Superior temporal gyrus (tissue), 1 donor: ENCODE results near the gene GSG1L.
A peak's percentile ranks its signal among the peaks of the same experiment; 100 is the strongest.
"Not testable (repeated sequence)": the region's sequence is repeated elsewhere in the genome, so short reads cannot be mapped to it uniquely, and the experiment has no call there.

ENCODE experiments used
- DNase-seq: peaks from one replicate; pipeline ENCODE4 v3.0.0-alpha.2; 2016; ENCODE audit errors: extremely low spot score

GSG1L gene

GRCh38 chr16:27950206-27950887 lies 113.2 kb downstream of the GSG1L start:
- no peak for DNase-seq

DNA sequence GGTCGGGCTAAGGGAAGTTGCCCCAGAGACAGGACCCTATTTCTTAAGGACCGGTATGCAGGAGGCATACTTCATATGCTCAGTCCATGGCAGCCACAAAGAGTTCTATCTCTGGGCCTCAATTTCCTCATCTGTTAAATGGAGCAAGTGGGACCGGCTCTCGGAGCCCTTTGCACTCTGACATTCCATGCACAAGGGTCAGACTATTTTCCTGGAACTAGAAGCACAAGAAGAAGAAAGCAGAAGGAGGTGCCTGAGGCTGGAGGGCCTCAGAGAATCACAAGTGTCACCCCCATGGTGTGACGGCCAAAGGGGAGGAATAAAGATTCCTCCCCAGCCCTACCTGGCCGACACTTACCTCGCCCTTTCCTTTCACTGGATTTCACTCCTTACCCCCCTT lies 115.8 kb downstream of the GSG1L start:
- DNase-seq: no peak

- no peak for DNase-seq
Observed at GRCh38 chr16:27945233-27945973, 118.1 kb downstream of the GSG1L start.

GRCh38 chr16:27943766-27944165 lies 119.7 kb downstream of the GSG1L start:
- no peak for DNase-seq

- not testable (repeated sequence) for DNase-seq
Observed at GRCh38 chr16:27942071-27942470, 121.4 kb downstream of the GSG1L start.

DNA sequence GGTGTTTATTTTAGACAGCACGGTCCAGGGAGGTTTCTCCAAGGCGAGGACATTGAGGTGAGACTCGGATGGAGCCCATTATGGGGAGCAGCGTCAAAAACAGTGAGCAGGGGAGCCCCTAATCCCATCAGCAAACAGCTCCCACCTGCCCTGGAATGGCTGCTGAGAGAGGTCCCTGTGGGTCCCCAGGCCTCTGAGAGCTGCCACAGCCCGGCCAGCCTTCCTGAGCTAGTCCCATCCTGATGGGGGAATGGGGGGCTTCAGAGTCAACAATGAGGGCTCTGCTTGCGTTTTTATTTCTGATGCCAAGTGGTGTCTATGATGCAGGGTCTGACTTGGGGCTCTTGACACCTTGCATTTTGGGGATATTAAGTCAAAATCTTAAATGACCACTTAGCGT lies 128.4 kb downstream of the GSG1L start:
- DNase-seq: no peak

DNA sequence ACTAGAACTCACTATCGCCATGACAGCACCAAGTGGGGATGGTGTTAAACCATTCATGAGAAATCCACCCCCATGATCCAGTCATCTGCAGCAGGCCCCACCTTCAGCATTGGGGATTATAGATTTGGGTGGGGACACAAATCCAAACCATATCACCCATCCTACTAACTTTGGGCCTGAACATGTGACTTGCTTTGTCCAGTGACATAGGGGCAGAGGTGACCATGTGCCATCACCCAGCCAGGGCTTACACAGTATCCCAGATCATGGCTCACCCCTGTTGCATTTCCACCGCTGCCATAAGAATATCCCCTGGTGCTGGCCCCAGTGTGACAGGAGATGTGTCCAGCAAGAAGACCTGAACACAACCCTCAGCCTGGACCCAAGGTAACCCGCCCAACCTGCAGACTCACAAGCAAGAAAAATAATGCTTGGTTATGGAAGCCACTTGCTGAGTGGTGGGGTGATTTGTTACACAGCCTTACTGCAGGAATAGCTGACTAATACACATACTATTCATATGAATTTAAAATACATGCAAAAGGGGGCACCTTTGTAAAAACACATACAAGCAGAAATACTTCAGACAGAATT lies 130.9 kb downstream of the GSG1L start:
- no peak for DNase-seq

DNA sequence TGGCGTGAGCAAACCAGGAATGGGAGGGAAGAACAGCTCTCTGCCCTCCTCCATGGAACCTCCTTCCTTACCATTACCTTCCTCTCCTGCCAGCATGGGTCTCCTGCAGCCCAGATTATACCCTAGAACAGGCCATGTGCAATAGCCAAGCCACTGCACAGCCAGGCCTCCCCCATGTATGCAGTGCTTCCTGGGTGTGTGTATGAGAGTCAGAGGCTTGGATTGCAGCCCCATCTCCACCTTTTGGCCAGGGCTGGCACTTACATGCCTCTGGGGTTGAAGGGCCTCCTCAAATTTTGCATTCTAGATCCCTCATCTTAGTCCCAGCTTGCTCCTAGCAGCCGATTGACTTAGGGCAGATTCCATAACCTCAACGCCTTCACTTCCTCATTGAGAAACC lies 133.7 kb downstream of the GSG1L start:
- DNase-seq: no peak

GRCh38 chr16:27928542-27928941 lies 135.0 kb downstream of the GSG1L start:
- DNase-seq: no peak

- DNase-seq: no peak
Observed at GRCh38 chr16:27927266-27927901, 136.1 kb downstream of the GSG1L start.

GRCh38 chr16:27925612-27926011 lies 137.9 kb downstream of the GSG1L start:
- no peak for DNase-seq

GRCh38 chr16:27924411-27925118 lies 138.9 kb downstream of the GSG1L start:
- DNase-seq: no peak

DNA sequence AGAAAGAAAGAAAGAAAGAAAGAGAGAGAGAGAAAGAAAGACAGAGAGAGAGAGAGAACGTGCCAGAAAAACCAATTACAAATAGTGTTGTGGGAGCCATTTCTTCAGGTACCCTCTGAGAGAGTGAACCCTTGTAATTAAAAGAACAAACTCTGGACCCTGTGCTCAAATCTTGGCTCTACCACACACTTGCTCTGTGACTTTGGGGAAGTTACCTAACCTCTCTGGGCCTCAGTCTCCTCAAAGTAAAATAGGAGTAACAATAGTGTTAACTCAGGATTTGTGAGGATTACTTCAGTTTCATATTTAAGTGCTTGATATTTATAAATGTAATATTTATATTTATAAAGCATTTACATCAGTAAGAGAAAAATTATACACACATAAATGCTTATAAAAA lies 139.8 kb downstream of the GSG1L start:
- no peak for DNase-seq

DNA sequence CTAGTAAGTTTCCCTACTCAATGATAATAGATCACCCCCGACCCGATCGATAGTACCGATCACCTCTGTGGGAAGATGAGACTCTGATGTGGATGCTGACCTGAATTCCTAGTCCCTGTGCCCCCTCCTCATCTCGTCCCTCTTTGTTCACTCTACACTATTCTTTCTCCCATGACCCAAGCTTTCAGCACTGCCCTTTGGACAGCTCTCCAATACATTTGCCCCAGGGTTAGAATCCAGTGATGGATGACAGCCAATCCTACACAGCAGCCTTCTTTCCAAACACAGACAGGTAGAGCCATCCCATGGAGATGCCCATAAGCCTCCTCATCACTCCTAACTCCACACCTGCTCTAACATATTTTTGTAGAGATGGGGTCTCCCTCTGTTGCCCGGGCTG lies 141.1 kb downstream of the GSG1L start:
- no peak for DNase-seq

DNA sequence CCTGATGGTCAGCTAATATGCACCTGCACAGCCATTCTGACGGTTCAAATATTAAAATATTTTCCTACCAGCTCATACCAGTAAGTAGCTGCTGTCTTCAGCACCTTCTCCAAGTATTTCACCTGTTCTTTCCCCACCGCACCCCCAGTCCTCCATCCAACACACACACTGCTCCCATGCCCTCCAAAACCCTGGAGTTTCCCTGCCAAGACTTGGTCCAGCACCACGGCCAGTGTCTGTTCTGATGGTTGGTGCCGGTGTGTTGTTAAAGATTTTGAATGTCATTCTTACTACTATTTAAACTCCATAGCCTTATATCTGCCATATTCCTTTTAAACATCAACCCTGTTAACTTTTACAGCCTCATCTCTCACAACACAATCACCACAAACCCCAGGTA lies 142.4 kb downstream of the GSG1L start:
- no peak for DNase-seq

GRCh38 chr16:27920391-27920891 lies 143.1 kb downstream of the GSG1L start:
- DNase-seq: peak; percentile 33

- DNase-seq: no peak
Observed at GRCh38 chr16:27918755-27919154, 144.8 kb downstream of the GSG1L start.

DNA sequence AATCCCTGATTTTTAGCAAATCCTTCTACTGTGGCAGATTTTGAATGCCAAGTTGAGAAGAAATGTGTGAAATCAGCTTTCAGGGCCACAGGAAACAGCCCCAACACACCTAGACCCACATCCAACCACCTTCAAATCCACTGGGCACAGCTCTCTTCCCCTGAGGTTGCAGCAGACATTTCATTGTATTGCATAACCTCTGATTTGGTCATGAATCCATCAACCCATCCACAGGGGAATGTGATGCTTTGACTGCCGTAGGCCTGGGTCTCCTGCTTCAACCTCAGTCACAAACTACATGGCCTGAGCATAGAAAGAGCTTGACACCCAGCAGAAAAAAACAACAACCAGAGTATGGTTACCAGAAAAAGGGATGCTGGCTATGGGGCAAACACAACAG lies 145.6 kb downstream of the GSG1L start:
- no peak for DNase-seq

- DNase-seq: no peak
Observed at GRCh38 chr16:27911486-27911885, 152.0 kb downstream of the GSG1L start.

DNA sequence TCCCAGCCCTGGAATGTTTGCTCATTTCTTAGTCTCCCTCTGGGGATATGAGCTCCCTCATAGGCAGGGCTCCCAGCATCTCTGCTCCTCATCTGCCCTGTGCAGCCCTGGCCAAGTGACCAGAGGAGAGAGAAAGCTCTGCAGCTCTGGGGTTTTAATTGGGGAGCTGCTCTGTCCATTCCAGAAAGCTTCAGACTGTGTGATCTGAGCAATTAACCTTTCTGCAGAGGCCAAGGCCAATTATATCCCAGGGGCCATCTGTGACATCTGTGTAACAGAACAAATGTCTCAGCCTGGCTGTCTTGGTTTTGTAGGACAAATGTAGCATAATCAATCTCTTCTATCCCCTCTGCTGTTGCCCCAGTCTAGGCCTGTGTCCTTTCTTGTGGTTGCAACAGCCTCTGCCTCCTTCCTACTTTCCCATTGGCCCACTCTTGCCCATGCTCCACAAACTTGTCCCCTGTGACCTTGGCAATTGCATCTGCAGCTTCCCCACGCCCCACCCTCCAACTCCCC lies 156.0 kb downstream of the GSG1L start:
- no peak for DNase-seq

DNA sequence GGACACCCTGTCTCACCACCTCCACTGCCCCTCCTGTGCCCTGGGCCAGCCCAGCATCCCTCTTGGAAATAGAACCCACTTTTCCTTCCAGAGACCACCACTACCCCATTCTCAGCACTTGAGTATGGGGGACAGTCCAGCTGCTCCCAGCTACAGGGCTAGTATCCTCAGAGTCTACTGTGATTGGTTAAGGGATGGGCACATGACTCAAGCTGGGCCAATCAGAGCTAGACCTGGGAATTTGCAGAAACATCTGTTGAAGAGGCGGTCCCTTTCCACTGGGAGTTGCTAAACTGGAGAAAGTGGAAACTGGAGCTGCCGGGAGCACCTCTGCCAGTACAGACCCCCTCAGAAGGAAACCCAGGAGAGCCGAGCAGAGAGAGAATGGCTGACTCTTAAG lies 156.6 kb downstream of the GSG1L start:
- DNase-seq: no peak
